Body of pancreas (tissue), 4 donors: Measurements from ENCODE around the gene SHISA5.

Experiments
- CTCF ChIP-seq, 7 experiments: fragments of 450-650 bp in 4 of 7; fragments of 200-600 bp in 3 of 7; sonication (generic) in 3 of 7; IDR thresholded peaks; one replicate each; pipeline ENCODE4 v1.5.1; 2016 to 2019; ENCODE audit warnings: antibody characterized with exemption in 7 of 7
- POLR2A ChIP-seq, 3 donors: fragments of 450-650 bp; IDR thresholded peaks; one replicate each; pipeline ENCODE4 v1.6.1; 2016; ENCODE audit warnings: antibody characterized with exemption in 3 of 3, mild to moderate bottlenecking in 2 of 3

- no peak for TF ChIP-seq CTCF (IDR thresholded peaks at IDR 0.05)
- TF ChIP-seq POLR2A (IDR thresholded peaks at IDR 0.05), result no peak
Observed at GRCh38 chr3:48514431-48515227, 10.7 kb upstream of the SHISA5 start.
